ENCODE results near the gene IGSF3.
"Not testable (repeated sequence)": the region's sequence is repeated elsewhere in the genome, so short reads cannot be mapped to it uniquely, and the experiment has no call there.

Gene IGSF3

DNA sequence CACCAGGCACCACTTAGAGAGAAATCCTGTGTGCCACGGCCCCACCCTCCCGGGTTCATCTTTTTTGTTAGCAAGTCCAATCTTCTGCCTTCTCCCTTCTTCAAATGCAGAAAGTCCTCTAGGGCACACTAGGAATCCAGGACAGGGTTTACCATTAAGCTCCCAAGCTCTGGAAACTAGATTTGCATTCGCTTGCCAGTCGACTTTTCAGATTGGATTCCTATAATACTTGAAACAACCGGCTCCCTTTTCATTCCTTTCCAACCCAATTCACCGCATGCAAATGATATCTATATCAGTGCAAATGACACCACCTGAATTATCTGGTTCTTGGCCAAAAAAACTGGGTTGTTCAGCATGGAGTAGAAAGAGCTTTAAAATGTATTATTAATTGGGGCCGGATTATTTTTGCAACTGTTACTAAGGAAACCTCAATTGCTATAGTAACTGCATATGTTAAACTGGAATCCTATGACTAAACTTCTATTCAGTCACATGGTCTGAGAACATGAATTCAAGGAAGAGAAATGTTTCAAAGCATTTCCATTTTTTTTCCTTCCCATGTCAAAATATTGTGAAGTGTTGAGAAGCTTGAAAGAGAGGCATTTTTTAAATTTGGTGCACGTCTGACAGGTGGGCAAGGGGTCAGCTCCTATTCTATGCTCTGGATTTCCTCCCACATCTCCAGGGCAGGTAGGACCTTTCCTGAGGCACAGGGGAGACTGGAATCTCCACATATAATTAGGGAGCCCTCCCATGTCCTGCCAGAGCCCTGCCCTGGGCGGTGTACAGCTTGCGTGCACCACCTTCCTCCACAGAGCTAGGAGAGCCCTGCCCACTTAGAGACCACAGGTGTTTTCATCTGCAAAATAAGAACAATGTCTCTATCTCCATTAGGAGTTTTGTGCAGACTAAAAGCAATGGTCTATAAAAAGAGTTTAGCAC is 76.3 kb downstream of the IGSF3 start:
- peak in 1 of 2 donors; percentile 32 for DNase-seq (ENCODE audit: low read depth in 2 of 2)
- H3K4me3 ChIP-seq (replicated peaks in 1 of 2; ENCODE audit: low read depth in 2 of 2, low read length in 2 of 2), result not testable (repeated sequence)

DNA sequence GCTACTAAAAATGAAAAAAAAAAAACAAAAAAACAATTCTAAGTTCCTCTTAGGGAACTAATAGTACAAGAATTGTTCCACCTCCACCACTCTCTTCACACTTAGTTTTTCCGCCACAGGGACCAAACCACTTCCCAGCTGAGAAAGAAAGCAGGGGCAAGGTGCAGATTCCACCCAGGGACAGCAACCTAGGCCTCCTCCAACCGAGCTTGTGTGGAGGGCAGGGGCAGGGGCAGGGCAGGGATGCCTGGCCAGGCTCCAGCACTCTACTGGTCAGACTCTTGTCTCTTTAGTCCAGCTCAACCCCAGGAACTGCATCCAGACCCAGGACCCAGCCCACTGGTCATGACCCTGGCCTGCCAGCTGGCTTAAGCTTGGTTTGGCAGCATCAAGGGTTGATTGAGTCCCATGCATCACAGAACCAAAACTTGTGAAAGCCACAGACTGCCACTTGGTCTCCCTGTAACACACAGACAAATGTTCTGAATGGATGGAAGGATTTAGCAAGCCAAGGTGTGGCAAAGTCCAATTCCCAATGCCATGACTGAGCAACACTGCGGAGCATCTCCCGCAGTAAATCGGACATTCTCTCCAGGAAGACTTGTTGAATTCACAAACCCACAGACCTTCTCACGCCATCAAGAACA is 77.1 kb downstream of the IGSF3 start:
- not testable (repeated sequence) for DNase-seq (ENCODE audit: low read depth in 2 of 2); H3K4me3 ChIP-seq (replicated peaks in 1 of 2; ENCODE audit: low read depth in 2 of 2, low read length in 2 of 2)

DNA sequence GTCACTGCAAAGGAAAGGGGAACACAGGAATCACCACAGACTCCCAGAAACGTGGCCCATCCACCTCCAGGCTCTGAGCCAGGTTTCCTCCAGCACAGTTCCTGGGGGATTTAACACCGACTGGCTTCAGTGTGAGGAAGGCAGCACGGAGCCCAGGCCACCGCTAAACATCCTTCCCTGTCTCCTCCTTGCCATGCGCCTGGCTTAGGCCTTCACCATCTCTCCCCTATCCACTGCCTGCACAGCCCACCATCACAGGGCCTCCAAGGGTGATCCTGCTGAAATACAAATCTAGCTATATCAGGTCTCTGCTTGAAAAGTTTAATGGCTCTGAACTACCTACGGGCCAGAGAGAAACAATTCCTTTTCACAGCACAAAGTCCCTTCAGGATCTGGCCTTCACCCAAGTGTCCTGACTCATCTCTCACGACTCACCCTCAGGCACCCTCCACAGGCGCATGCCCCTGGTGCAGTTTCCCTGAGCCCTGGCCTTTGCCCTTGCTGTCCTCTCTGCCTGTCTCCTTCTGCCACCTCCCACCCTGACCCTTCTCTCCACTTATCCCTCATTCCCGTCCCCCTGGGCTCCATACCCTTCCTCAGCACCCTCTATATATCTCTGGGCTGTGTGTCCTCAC is 78.3 kb downstream of the IGSF3 start:
- not testable (repeated sequence) for H3K4me3 ChIP-seq (replicated peaks in 1 of 2; ENCODE audit: low read depth in 2 of 2, low read length in 2 of 2)
- peak in 1 of 2 donors; percentile 47 for DNase-seq (ENCODE audit: low read depth in 2 of 2)

DNA sequence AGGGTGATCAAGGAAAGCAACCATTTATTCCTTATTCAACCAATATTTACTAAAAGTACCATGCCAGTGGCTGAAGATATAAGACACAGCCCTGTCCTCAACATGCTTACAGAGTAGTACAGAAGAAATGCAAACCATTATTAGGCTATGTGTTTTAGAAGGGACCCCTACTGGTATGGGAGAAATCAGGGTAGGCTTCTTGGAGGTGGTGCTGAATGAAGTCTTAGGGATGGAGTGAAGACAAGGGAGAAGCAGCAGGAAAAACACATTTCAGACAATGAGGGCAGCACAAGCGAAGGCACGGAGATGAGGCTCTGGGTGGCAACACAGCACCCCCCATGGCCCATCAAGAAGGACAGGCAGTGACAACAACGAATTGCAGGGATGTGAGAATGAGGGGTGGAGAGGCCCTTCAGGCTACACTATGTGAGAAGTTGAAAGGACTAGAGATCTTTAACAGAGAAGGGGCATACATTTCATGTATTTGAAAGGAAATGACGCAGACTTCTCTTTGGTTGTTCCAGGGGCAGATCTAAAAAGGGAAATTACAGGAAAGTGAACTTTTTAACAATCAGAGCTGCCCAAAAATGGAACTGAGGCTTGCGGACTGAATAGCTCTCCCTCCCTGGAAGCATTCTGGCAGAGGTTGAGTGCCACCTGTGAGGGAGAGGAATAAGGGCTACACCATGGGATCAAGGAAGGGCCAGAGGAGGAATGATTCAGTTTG is 79.9 kb downstream of the IGSF3 start:
- TF ChIP-seq, protein P1, sequence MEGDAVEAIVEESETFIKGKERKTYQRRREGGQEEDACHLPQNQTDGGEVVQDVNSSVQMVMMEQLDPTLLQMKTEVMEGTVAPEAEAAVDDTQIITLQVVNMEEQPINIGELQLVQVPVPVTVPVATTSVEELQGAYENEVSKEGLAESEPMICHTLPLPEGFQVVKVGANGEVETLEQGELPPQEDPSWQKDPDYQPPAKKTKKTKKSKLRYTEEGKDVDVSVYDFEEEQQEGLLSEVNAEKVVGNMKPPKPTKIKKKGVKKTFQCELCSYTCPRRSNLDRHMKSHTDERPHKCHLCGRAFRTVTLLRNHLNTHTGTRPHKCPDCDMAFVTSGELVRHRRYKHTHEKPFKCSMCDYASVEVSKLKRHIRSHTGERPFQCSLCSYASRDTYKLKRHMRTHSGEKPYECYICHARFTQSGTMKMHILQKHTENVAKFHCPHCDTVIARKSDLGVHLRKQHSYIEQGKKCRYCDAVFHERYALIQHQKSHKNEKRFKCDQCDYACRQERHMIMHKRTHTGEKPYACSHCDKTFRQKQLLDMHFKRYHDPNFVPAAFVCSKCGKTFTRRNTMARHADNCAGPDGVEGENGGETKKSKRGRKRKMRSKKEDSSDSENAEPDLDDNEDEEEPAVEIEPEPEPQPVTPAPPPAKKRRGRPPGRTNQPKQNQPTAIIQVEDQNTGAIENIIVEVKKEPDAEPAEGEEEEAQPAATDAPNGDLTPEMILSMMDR (IDR thresholded peaks at IDR 0.05; ENCODE audit: low read depth, low read length), result no peak
- DNase-seq (ENCODE audit: low read depth in 2 of 2), result no peak
- H3K4me3 ChIP-seq (replicated peaks in 1 of 2; ENCODE audit: low read depth in 2 of 2, low read length in 2 of 2), result no peak overlapping the region

DNA sequence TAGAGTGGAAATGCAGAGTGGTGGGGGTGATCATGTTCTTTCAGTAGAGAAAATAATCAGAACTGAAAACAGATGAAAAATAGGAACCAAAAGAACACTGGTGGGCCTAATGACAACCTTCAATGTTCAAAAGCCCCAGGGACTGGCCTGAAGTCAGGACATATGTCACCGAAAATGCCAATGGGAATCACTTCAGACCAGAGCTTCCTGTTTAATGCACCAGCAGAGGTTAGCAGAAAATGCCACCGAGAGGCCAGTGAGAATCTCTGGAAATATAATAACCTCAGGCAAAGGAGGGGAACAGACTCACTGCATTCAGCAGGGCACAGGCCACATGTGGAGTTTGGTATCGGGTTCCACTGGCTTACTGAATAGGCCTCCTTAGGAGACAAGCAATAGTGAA is 80.8 kb downstream of the IGSF3 start:
- TF ChIP-seq, protein P1 (IDR thresholded peaks at IDR 0.05; ENCODE audit: low read depth, low read length), result no peak
- no peak for DNase-seq (ENCODE audit: low read depth in 2 of 2)
- H3K4me3 ChIP-seq (replicated peaks in 1 of 2; ENCODE audit: low read depth in 2 of 2, low read length in 2 of 2), result no peak overlapping the region

DNA sequence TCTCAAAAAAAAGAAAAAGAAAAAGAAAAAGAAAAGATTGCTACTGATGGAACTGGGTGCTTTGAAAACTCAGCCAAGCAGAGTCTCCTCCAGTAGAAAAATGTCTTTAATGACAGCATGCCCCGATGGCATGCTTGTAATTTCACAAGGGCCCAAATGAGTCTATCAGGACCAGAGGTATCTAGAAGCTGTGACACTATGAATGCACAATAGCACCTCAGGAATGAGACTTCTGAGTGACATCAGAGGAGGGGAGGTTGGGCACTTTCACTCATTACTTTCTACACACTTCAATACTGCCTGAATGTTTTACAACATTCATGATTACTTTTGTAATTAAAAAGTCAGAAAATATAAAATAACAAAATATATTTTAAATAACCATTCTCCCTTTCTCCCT is 81.6 kb downstream of the IGSF3 start:
- H3K4me3 ChIP-seq (replicated peaks in 1 of 2; ENCODE audit: low read depth in 2 of 2, low read length in 2 of 2), result no peak overlapping the region
- TF ChIP-seq, protein P1 (IDR thresholded peaks at IDR 0.05; ENCODE audit: low read depth, low read length), result no peak
- DNase-seq (ENCODE audit: low read depth in 2 of 2), result no peak

DNA sequence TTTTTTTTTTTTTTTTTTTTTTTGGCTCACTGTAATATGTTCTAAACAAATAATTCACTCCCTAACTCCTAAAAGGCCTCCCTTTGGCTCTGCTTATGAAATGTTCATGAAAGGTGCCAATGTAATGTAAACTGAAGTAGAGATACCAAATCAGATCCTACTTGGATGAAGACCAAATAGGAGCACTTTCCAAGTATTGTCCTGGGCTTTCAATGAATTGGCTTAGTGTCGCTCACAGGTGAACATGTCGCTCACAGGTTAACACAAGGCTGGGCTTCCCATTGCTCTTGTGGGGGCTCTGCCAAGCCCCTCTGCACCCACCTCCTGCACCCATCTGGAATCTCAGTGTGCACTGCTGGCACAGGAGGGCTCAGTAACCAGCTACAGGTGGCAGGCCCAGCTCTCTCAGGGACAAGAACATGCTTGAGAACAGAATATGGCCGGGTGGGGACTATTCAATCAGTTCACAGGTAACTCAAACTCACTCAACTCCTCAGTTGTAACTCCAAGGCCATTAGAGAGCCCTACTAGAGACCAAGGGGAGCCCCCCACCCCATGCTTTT is 86.1 kb downstream of the IGSF3 start:
- TF ChIP-seq, protein P1 (IDR thresholded peaks at IDR 0.05; ENCODE audit: low read depth, low read length), result no peak
- H3K4me3 ChIP-seq (replicated peaks in 1 of 2; ENCODE audit: low read depth in 2 of 2, low read length in 2 of 2), result no peak overlapping the region
- DNase-seq (ENCODE audit: low read depth in 2 of 2), result no peak
